ENCODE measurements around the gene PHACTR3. TPM values are rescaled to one million over a fixed set of nuclear protein-coding genes. Genes with fewer than 3 reads are reported as not detected.
"Not testable (repeated sequence)": the region's sequence is repeated elsewhere in the genome, so short reads cannot be mapped to it uniquely, and the experiment has no call there.

PHACTR3 gene
- total RNA-seq, 2 experiments from 2014 or later: not detected

- Mint-ChIP-seq H3K27ac (no peak overlapping the region), H3K27me3 (peaks cover 57% of the 10 kb centered on the region), H3K4me3 (no peak overlapping the region), H3K4me1 (peaks cover 3% of the 10 kb centered on the region), H3K36me3 (ENCODE audit: low read depth) (no peaks in the 10 kb centered on the region), H3K9me3 (no peaks in the 10 kb centered on the region)
- ChIA-PET CTCF (no interaction called here), POLR2A (no interaction called here)
- no peak for DNase-seq
Observed at GRCh38 chr20:59605601-59606364, 1.4 kb downstream of the PHACTR3 start.

GRCh38 chr20:59606566-59606965, 2.2 kb downstream of the PHACTR3 start:
- Mint-ChIP-seq H3K27me3 (peaks cover 57% of the 10 kb centered on the region), H3K27ac (no peak overlapping the region), H3K36me3 (ENCODE audit: low read depth) (no peaks in the 10 kb centered on the region), H3K4me1 (peaks cover 3% of the 10 kb centered on the region), H3K4me3 (no peak overlapping the region), H3K9me3 (no peaks in the 10 kb centered on the region)
- ChIA-PET POLR2A (no interaction called here), CTCF (no interaction called here)
- DNase-seq: no peak

- H3K4me3 Mint-ChIP-seq: no peak overlapping the region
- POLR2A ChIA-PET: no interaction called here
- H3K27me3 Mint-ChIP-seq: peaks cover 41% of the 10 kb centered on the region
- peaks cover 3% of the 10 kb centered on the region for H3K4me1 Mint-ChIP-seq
- no peaks in the 10 kb centered on the region for H3K9me3 Mint-ChIP-seq
- no peak for DNase-seq
- CTCF ChIA-PET: interaction anchor here (1.0 kb wide), 1 partner anchor 26 kb away, joined by 4 read pairs; no protein-coding TSS in a partner anchor
- H3K27ac Mint-ChIP-seq: no peak overlapping the region
- no peaks in the 10 kb centered on the region for H3K36me3 Mint-ChIP-seq (ENCODE audit: low read depth)
Observed at GRCh38 chr20:59608396-59608795, 4.1 kb downstream of the PHACTR3 start.

GRCh38 chr20:59608871-59609270, 4.5 kb downstream of the PHACTR3 start:
- no peak overlapping the region for H3K4me3 Mint-ChIP-seq
- H3K4me1 Mint-ChIP-seq: peaks cover 3% of the 10 kb centered on the region
- DNase-seq: no peak
- no peaks in the 10 kb centered on the region for H3K9me3 Mint-ChIP-seq
- no peaks in the 10 kb centered on the region for H3K36me3 Mint-ChIP-seq (ENCODE audit: low read depth)
- no peak overlapping the region for H3K27ac Mint-ChIP-seq
- H3K27me3 Mint-ChIP-seq: peaks cover 38% of the 10 kb centered on the region
- ChIA-PET CTCF (interaction anchor here (1.0 to 1.7 kb wide), 3 partner anchors 10 to 36 kb away, joined by 3 to 4 read pairs (median 4); no protein-coding TSS in a partner anchor), POLR2A (no interaction called here)

GRCh38 chr20:59611286-59611685, 6.9 kb downstream of the PHACTR3 start:
- ChIA-PET POLR2A (no interaction called here), CTCF (no interaction called here)
- Mint-ChIP-seq H3K27me3 (peaks cover 30% of the 10 kb centered on the region), H3K36me3 (ENCODE audit: low read depth) (no peaks in the 10 kb centered on the region), H3K9me3 (no peaks in the 10 kb centered on the region), H3K4me3 (no peak overlapping the region), H3K27ac (no peak overlapping the region), H3K4me1 (peaks cover 3% of the 10 kb centered on the region)
- DNase-seq: no peak

- no peaks in the 10 kb centered on the region for H3K36me3 Mint-ChIP-seq (ENCODE audit: low read depth)
- H3K27me3 Mint-ChIP-seq: peaks cover 7% of the 10 kb centered on the region
- DNase-seq: no peak
- ChIA-PET POLR2A (no interaction called here), CTCF (no interaction called here)
- H3K9me3 Mint-ChIP-seq: no peaks in the 10 kb centered on the region
- no peak overlapping the region for H3K4me3 Mint-ChIP-seq
- H3K27ac Mint-ChIP-seq: no peak overlapping the region
- peaks cover 3% of the 10 kb centered on the region for H3K4me1 Mint-ChIP-seq
Observed at GRCh38 chr20:59613861-59614260, 9.5 kb downstream of the PHACTR3 start.

- ChIA-PET POLR2A (no interaction called here), CTCF (interaction anchor here (0.5 to 1.0 kb wide), 2 partner anchors 40 to 83 kb away, joined by 3 read pairs; no protein-coding TSS in a partner anchor)
- no peaks in the 10 kb centered on the region for H3K9me3 Mint-ChIP-seq
- peaks cover 4% of the 10 kb centered on the region for H3K27me3 Mint-ChIP-seq
- no peaks in the 10 kb centered on the region for H3K4me1 Mint-ChIP-seq
- H3K36me3 Mint-ChIP-seq (ENCODE audit: low read depth): no peaks in the 10 kb centered on the region
- no peak for DNase-seq
- no peak overlapping the region for H3K27ac Mint-ChIP-seq
- H3K4me3 Mint-ChIP-seq: no peak overlapping the region
Observed at GRCh38 chr20:59614714-59615113, 10.4 kb downstream of the PHACTR3 start.

- CTCF ChIA-PET: interaction anchor here (1.2 kb wide), 1 partner anchor 20 kb away, joined by 4 read pairs; no protein-coding TSS in a partner anchor
- Mint-ChIP-seq H3K9me3 (no peaks in the 10 kb centered on the region), H3K4me3 (no peak overlapping the region), H3K27me3 (peaks cover 4% of the 10 kb centered on the region), H3K4me1 (no peaks in the 10 kb centered on the region), H3K36me3 (ENCODE audit: low read depth) (no peaks in the 10 kb centered on the region), H3K27ac (no peak overlapping the region)
- POLR2A ChIA-PET: no interaction called here
- no peak for DNase-seq
Observed at GRCh38 chr20:59616306-59616705, 12.0 kb downstream of the PHACTR3 start.

- peaks cover 4% of the 10 kb centered on the region for H3K27me3 Mint-ChIP-seq
- ChIA-PET CTCF (interaction anchor here (1.2 kb wide), 1 partner anchor 19 kb away, joined by 4 read pairs; no protein-coding TSS in a partner anchor), POLR2A (no interaction called here)
- H3K4me3 Mint-ChIP-seq: no peak overlapping the region
- H3K36me3 Mint-ChIP-seq (ENCODE audit: low read depth): no peaks in the 10 kb centered on the region
- H3K4me1 Mint-ChIP-seq: no peaks in the 10 kb centered on the region
- DNase-seq: no peak
- no peak overlapping the region for H3K27ac Mint-ChIP-seq
- no peaks in the 10 kb centered on the region for H3K9me3 Mint-ChIP-seq
Observed at GRCh38 chr20:59617221-59617620, 12.9 kb downstream of the PHACTR3 start.

- Mint-ChIP-seq H3K27ac (no peak overlapping the region), H3K27me3 (peaks cover 4% of the 10 kb centered on the region), H3K4me3 (no peak overlapping the region), H3K4me1 (no peaks in the 10 kb centered on the region), H3K36me3 (ENCODE audit: low read depth) (no peaks in the 10 kb centered on the region), H3K9me3 (no peaks in the 10 kb centered on the region)
- ChIA-PET CTCF (no interaction called here), POLR2A (no interaction called here)
- no peak for DNase-seq
Observed at GRCh38 chr20:59618131-59618530, 13.8 kb downstream of the PHACTR3 start.

- H3K4me3 Mint-ChIP-seq; H3K27ac Mint-ChIP-seq; H3K27me3 Mint-ChIP-seq; H3K36me3 Mint-ChIP-seq (ENCODE audit: low read depth); DNase-seq; H3K9me3 Mint-ChIP-seq; POLR2A ChIA-PET; CTCF ChIA-PET; H3K4me1 Mint-ChIP-seq: not testable (repeated sequence)
Observed at GRCh38 chr20:59618585-59618984, 14.2 kb downstream of the PHACTR3 start.

- H3K4me3 Mint-ChIP-seq: no peak overlapping the region
Observed at GRCh38 chr20:59620860-59621505, 16.6 kb downstream of the PHACTR3 start.

GRCh38 chr20:59622496-59622895, 18.2 kb downstream of the PHACTR3 start:
- ChIA-PET CTCF (interaction anchor here (0.8 kb wide), 1 partner anchor 21 kb away, joined by 3 read pairs; no protein-coding TSS in a partner anchor), POLR2A (no interaction called here)
- Mint-ChIP-seq H3K4me3 (no peak overlapping the region), H3K27me3 (no peaks in the 10 kb centered on the region), H3K4me1 (no peaks in the 10 kb centered on the region), H3K9me3 (no peaks in the 10 kb centered on the region), H3K36me3 (ENCODE audit: low read depth) (no peaks in the 10 kb centered on the region), H3K27ac (no peak overlapping the region)
- DNase-seq: no peak

More at GRCh38 chr20:59620860-59621505, 16.6 kb downstream of the PHACTR3 start:
- Mint-ChIP-seq H3K36me3 (ENCODE audit: low read depth) (no peaks in the 10 kb centered on the region), H3K27ac (no peak overlapping the region), H3K4me1 (no peaks in the 10 kb centered on the region), H3K9me3 (no peaks in the 10 kb centered on the region), H3K27me3 (no peaks in the 10 kb centered on the region)
- DNase-seq: no peak
- CTCF ChIA-PET: no interaction called here
- POLR2A ChIA-PET: no interaction called here

Data from activated CD4-positive, alpha-beta T cell treated with anti-CD3 and anti-CD28 coated beads, Interleukin-2, amount 10 ng/mL, durations not matched to agents 7 days and 5 days (primary cell).